PC-9 (cell line): ENCODE measurements around the gene STX2.

Source experiments
- CTCF ChIP-seq: fragments of 200-600 bp; sonication (generic); conservative IDR thresholded peaks from 2 replicates; pipeline ENCODE4 v1.6.1; 2017; ENCODE audit warnings: mixed run types, antibody characterized with exemption, mild to moderate bottlenecking, moderate library complexity
- EZH2 ChIP-seq: fragments of 200-600 bp; sonication (generic); IDR thresholded peaks from 2 replicates; pipeline ENCODE4 v1.8.0; 2017; ENCODE audit warnings: antibody characterized with exemption, low read depth

- TF ChIP-seq CTCF (peak; percentile 75), EZH2 (no peak)
Measured at GRCh38 chr12:130818635-130819576, 20.1 kb downstream of the STX2 start.
